Measurements from ENCODE around the gene NSL1. TPM values are rescaled to one million over a fixed set of nuclear protein-coding genes. Genes with fewer than 3 reads are reported as not detected.
"Not testable (repeated sequence)": the region's sequence is repeated elsewhere in the genome, so short reads cannot be mapped to it uniquely, and the experiment has no call there.

The NSL1 gene
- total RNA-seq, 1 experiment from 2014 or later: 64.0 TPM

GRCh38 chr1:212779086-212779485, 12.5 kb downstream of the NSL1 start:
- not testable (repeated sequence) for H4K20me1 ChIP-seq (ENCODE audit: insufficient read depth, low read depth, low read length); H3K9me3 ChIP-seq (ENCODE audit: low read length); H3K4me3 ChIP-seq (ENCODE audit: low read length); H3K4me1 ChIP-seq (ENCODE audit: low read length); H3K4me2 ChIP-seq (ENCODE audit: low read depth, low read length, poor library complexity, severe bottlenecking); H3K27me3 ChIP-seq (ENCODE audit: low read length); H2AFZ ChIP-seq (ENCODE audit: low read length); H3K9me2 ChIP-seq (replicated peaks; ENCODE audit: insufficient read depth, low read length); H3K9ac ChIP-seq (ENCODE audit: low read length); H3K27ac ChIP-seq (ENCODE audit: low read length); DNase-seq
- Histone ChIP-seq H3K79me2 (ENCODE audit: low read length) (peaks cover 26% of the 10 kb centered on the region), H3K36me3 (ENCODE audit: insufficient read depth, low read length) (peaks cover 45% of the 10 kb centered on the region)

- H3K4me2 ChIP-seq (ENCODE audit: low read depth, low read length, poor library complexity, severe bottlenecking): no peak overlapping the region
- no peak overlapping the region for H3K9ac ChIP-seq (ENCODE audit: low read length)
- peaks cover 42% of the 10 kb centered on the region for H3K36me3 ChIP-seq (ENCODE audit: insufficient read depth, low read length)
- peaks cover 36% of the 10 kb centered on the region for H3K79me2 ChIP-seq (ENCODE audit: low read length)
- no peaks in the 10 kb centered on the region for H3K27me3 ChIP-seq (ENCODE audit: low read length)
- no peak overlapping the region for H3K27ac ChIP-seq (ENCODE audit: low read length)
- no peaks in the 10 kb centered on the region for H3K4me1 ChIP-seq (ENCODE audit: low read length)
- H3K9me2 ChIP-seq (replicated peaks; ENCODE audit: insufficient read depth, low read length): no peaks in the 10 kb centered on the region
- DNase-seq: no peak
- H4K20me1 ChIP-seq (ENCODE audit: insufficient read depth, low read depth, low read length): no peaks in the 10 kb centered on the region
- no peaks in the 10 kb centered on the region for H3K9me3 ChIP-seq (ENCODE audit: low read length)
- H2AFZ ChIP-seq (ENCODE audit: low read length): no peak overlapping the region
- no peak overlapping the region for H3K4me3 ChIP-seq (ENCODE audit: low read length)
Measured at GRCh38 chr1:212777151-212777550, 14.4 kb downstream of the NSL1 start.

- H3K27me3 ChIP-seq (ENCODE audit: low read length): no peaks in the 10 kb centered on the region
- no peak overlapping the region for H3K9ac ChIP-seq (ENCODE audit: low read length)
- H3K36me3 ChIP-seq (ENCODE audit: insufficient read depth, low read length): peaks cover 36% of the 10 kb centered on the region
- no peaks in the 10 kb centered on the region for H3K9me2 ChIP-seq (replicated peaks; ENCODE audit: insufficient read depth, low read length)
- 0 out of 2 replicates have a peak, but pooled peaks cover 3% of the 10 kb centered on the region for H3K9me3 ChIP-seq (ENCODE audit: low read length)
- no peaks in the 10 kb centered on the region for H3K4me1 ChIP-seq (ENCODE audit: low read length)
- no peak overlapping the region for H3K4me2 ChIP-seq (ENCODE audit: low read depth, low read length, poor library complexity, severe bottlenecking)
- peaks cover 44% of the 10 kb centered on the region for H3K79me2 ChIP-seq (ENCODE audit: low read length)
- H3K4me3 ChIP-seq (ENCODE audit: low read length): no peak overlapping the region
- no peak for DNase-seq
- no peaks in the 10 kb centered on the region for H4K20me1 ChIP-seq (ENCODE audit: insufficient read depth, low read depth, low read length)
- H2AFZ ChIP-seq (ENCODE audit: low read length): no peak overlapping the region
- H3K27ac ChIP-seq (ENCODE audit: low read length): no peak overlapping the region
Measured at GRCh38 chr1:212775241-212775640, 16.3 kb downstream of the NSL1 start.

- H3K4me2 ChIP-seq (ENCODE audit: low read depth, low read length, poor library complexity, severe bottlenecking): no peak overlapping the region
Measured at GRCh38 chr1:212774584-212774983, 17.0 kb downstream of the NSL1 start.

GRCh38 chr1:212773011-212773410, 18.6 kb downstream of the NSL1 start:
- H3K4me1 ChIP-seq (ENCODE audit: low read length): no peaks in the 10 kb centered on the region
- H3K9me3 ChIP-seq (ENCODE audit: low read length): peaks cover 12% of the 10 kb centered on the region
- DNase-seq: no peak
- H3K79me2 ChIP-seq (ENCODE audit: low read length): peaks cover 65% of the 10 kb centered on the region
- no peaks in the 10 kb centered on the region for H4K20me1 ChIP-seq (ENCODE audit: insufficient read depth, low read depth, low read length)
- peaks cover 52% of the 10 kb centered on the region for H3K36me3 ChIP-seq (ENCODE audit: insufficient read depth, low read length)
- H3K27ac ChIP-seq (ENCODE audit: low read length): no peak overlapping the region
- no peaks in the 10 kb centered on the region for H3K9me2 ChIP-seq (replicated peaks; ENCODE audit: insufficient read depth, low read length)
- no peak overlapping the region for H3K9ac ChIP-seq (ENCODE audit: low read length)
- H2AFZ ChIP-seq (ENCODE audit: low read length): no peak overlapping the region
- H3K4me2 ChIP-seq (ENCODE audit: low read depth, low read length, poor library complexity, severe bottlenecking): no peak overlapping the region
- no peaks in the 10 kb centered on the region for H3K27me3 ChIP-seq (ENCODE audit: low read length)
- no peak overlapping the region for H3K4me3 ChIP-seq (ENCODE audit: low read length)

More at GRCh38 chr1:212774584-212774983, 17.0 kb downstream of the NSL1 start:
- H4K20me1 ChIP-seq (ENCODE audit: insufficient read depth, low read depth, low read length): no peaks in the 10 kb centered on the region
- H3K36me3 ChIP-seq (ENCODE audit: insufficient read depth, low read length): peaks cover 42% of the 10 kb centered on the region
- H3K9me3 ChIP-seq (ENCODE audit: low read length): peaks cover 7% of the 10 kb centered on the region
- H3K27me3 ChIP-seq (ENCODE audit: low read length): no peaks in the 10 kb centered on the region
- no peak overlapping the region for H2AFZ ChIP-seq (ENCODE audit: low read length)
- no peak for DNase-seq
- peaks cover 51% of the 10 kb centered on the region for H3K79me2 ChIP-seq (ENCODE audit: low read length)
- no peak overlapping the region for H3K27ac ChIP-seq (ENCODE audit: low read length)
- H3K4me3 ChIP-seq (ENCODE audit: low read length): no peak overlapping the region
- no peaks in the 10 kb centered on the region for H3K4me1 ChIP-seq (ENCODE audit: low read length)
- no peak overlapping the region for H3K9ac ChIP-seq (ENCODE audit: low read length)
- H3K9me2 ChIP-seq (replicated peaks; ENCODE audit: insufficient read depth, low read length): no peaks in the 10 kb centered on the region

GRCh38 chr1:212771341-212771740, 20.2 kb downstream of the NSL1 start:
- no peak overlapping the region for H2AFZ ChIP-seq (ENCODE audit: low read length)

DNA sequence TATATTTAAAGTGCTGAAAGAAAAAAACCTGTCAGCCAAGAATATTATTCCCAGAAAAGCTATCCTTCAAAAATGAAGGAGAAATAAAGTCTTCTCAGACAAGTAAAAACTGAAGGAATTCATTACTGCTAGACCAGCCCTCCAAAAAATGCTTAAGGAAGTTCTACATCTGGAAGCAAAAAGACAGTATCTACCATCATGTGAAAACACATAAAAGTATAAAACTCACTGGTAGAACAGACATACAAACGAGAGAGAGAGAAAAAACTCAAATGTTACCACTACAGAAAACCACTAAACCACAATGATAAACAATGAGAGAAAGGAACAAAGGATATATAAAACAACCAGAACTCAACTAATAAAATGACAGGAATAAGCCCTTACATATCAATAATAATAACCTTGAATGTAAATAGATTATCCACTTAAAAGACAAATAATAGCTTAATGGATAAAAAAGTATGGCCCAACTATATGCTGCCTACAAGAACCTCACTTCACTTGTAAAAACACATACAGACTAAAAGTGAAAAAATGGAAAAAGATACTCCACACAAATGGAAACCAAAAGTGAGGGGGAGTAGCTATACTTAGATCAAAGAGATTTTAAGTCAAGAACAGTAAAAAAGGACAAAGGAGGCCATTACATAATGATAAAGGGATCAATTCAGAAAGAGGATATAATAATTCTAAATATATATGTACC, 22.0 kb downstream of the NSL1 start:
- Histone ChIP-seq H3K36me3 (ENCODE audit: insufficient read depth, low read length) (peaks cover 56% of the 10 kb centered on the region), H3K9me3 (ENCODE audit: low read length) (peaks cover 12% of the 10 kb centered on the region), H3K27me3 (ENCODE audit: low read length) (no peaks in the 10 kb centered on the region), H3K9ac (ENCODE audit: low read length) (no peak overlapping the region), H3K4me3 (ENCODE audit: low read length) (no peak overlapping the region), H2AFZ (ENCODE audit: low read length) (no peak overlapping the region), H3K4me1 (ENCODE audit: low read length) (no peaks in the 10 kb centered on the region), H4K20me1 (ENCODE audit: insufficient read depth, low read depth, low read length) (no peaks in the 10 kb centered on the region), H3K9me2 (replicated peaks; ENCODE audit: insufficient read depth, low read length) (no peaks in the 10 kb centered on the region), H3K4me2 (ENCODE audit: low read depth, low read length, poor library complexity, severe bottlenecking) (no peak overlapping the region), H3K79me2 (ENCODE audit: low read length) (peaks cover 87% of the 10 kb centered on the region), H3K27ac (ENCODE audit: low read length) (no peak overlapping the region)
- no peak for DNase-seq

More at GRCh38 chr1:212771341-212771740, 20.2 kb downstream of the NSL1 start:
- no peak overlapping the region for H3K9ac ChIP-seq (ENCODE audit: low read length)
- H3K27me3 ChIP-seq (ENCODE audit: low read length): no peaks in the 10 kb centered on the region
- no peaks in the 10 kb centered on the region for H3K9me2 ChIP-seq (replicated peaks; ENCODE audit: insufficient read depth, low read length)
- no peak overlapping the region for H3K27ac ChIP-seq (ENCODE audit: low read length)
- no peak overlapping the region for H3K4me3 ChIP-seq (ENCODE audit: low read length)
- peaks cover 12% of the 10 kb centered on the region for H3K9me3 ChIP-seq (ENCODE audit: low read length)
- H3K4me2 ChIP-seq (ENCODE audit: low read depth, low read length, poor library complexity, severe bottlenecking): no peak overlapping the region
- peaks cover 80% of the 10 kb centered on the region for H3K79me2 ChIP-seq (ENCODE audit: low read length)
- H3K36me3 ChIP-seq (ENCODE audit: insufficient read depth, low read length): peaks cover 61% of the 10 kb centered on the region
- no peaks in the 10 kb centered on the region for H3K4me1 ChIP-seq (ENCODE audit: low read length)
- no peak for DNase-seq
- no peaks in the 10 kb centered on the region for H4K20me1 ChIP-seq (ENCODE audit: insufficient read depth, low read depth, low read length)

DNA sequence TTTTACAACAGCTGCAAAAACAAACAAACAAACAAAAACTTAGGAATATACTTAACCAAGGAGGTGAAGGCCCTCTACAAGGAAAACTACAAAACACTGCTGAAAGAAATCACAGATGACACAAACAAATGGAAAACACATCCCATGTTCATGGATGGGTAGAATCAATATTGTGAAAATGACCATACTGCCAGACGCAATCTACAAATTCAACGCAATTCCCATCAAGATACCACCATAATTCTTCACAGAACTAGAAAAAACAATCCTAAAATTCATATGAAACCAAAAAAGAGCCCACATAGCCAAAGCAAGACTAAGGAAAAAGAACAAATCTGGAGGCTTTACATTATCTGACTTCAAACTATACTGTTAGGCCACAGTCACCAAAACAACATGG, 24.8 kb downstream of the NSL1 start:
- not testable (repeated sequence) for H3K4me2 ChIP-seq (ENCODE audit: low read depth, low read length, poor library complexity, severe bottlenecking); DNase-seq; H3K4me3 ChIP-seq (ENCODE audit: low read length); H3K27me3 ChIP-seq (ENCODE audit: low read length); H4K20me1 ChIP-seq (ENCODE audit: insufficient read depth, low read depth, low read length); H3K4me1 ChIP-seq (ENCODE audit: low read length); H3K9ac ChIP-seq (ENCODE audit: low read length); H3K27ac ChIP-seq (ENCODE audit: low read length); H3K9me2 ChIP-seq (replicated peaks; ENCODE audit: insufficient read depth, low read length); H2AFZ ChIP-seq (ENCODE audit: low read length)
- peaks cover 85% of the 10 kb centered on the region for H3K79me2 ChIP-seq (ENCODE audit: low read length)
- H3K36me3 ChIP-seq (ENCODE audit: insufficient read depth, low read length): peaks cover 55% of the 10 kb centered on the region
- H3K9me3 ChIP-seq (ENCODE audit: low read length): peaks cover 12% of the 10 kb centered on the region

All from Karpas-422 (cell line).